ENCODE data around the gene CAMK1G. TPM values are rescaled to one million over a fixed set of nuclear protein-coding genes. Genes with fewer than 3 reads are reported as not detected.

Gene CAMK1G
- total RNA-seq, 1 donor from 2014 or later: 2.4 TPM

DNA sequence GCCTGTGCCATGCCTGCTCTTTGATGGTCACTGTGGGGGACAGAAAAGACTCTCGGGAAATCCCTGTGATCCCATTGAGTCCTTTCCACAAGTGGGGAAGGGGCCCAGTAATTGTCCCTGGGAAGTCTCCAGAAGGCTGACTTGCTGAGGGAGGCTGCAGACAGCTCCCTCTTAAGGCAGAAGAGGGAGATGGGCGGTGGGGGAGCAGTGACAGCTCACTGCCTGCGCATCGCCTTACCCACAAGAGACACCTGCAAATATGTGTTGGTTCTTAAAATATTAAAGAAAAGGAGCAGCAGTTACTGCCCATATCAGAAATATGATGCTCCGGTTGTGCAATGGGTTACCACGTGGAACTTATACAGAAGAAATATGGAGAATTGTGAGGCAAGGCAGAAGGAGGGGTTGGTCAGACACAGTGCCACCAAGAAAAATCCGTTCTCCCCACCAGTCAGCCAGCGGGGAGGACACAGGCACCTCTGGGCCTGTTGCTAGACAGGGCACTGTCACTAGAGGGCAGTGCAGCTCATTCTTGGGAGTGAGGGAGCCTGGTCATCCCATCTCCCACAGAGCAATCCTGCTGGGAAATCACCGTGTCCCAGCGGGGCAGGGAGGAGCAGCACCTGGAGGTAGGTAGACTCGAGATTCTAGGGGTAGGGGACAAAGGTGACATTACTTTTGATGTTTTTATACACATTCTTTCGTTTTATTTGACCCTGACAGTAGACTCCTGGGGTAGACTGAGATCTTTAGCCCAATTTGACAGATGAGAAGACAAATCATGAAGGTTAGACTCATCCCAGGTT, 6.9 kb upstream of the CAMK1G start:
- no peaks in the 10 kb centered on the region for H3K4me1 Mint-ChIP-seq (ENCODE audit: low read depth)
- H3K27ac Mint-ChIP-seq: no peak overlapping the region
- peak; percentile 82 for DNase-seq (ENCODE audit: low spot score, unreplicated experiment)
- peaks cover 37% of the 10 kb centered on the region for H3K27me3 Mint-ChIP-seq
- peak; percentile 96 for TF ChIP-seq CTCF (IDR thresholded peaks at IDR 0.05; ENCODE audit: unreplicated experiment)
- no peaks in the 10 kb centered on the region for H3K36me3 Mint-ChIP-seq (ENCODE audit: insufficient read depth)
- no peak overlapping the region for H3K4me3 Mint-ChIP-seq (ENCODE audit: low read depth)
- no peaks in the 10 kb centered on the region for H3K9me3 Mint-ChIP-seq (ENCODE audit: low read depth)

- TF ChIP-seq CTCF (IDR thresholded peaks at IDR 0.05; ENCODE audit: unreplicated experiment): no peak
- no peak for DNase-seq (ENCODE audit: low spot score, unreplicated experiment)
- Mint-ChIP-seq H3K9me3 (ENCODE audit: low read depth) (no peaks in the 10 kb centered on the region), H3K36me3 (ENCODE audit: insufficient read depth) (no peaks in the 10 kb centered on the region), H3K27me3 (peaks cover 34% of the 10 kb centered on the region), H3K4me3 (ENCODE audit: low read depth) (no peak overlapping the region), H3K27ac (no peak overlapping the region), H3K4me1 (ENCODE audit: low read depth) (no peaks in the 10 kb centered on the region)
Measured at GRCh38 chr1:209577346-209577745, 6.2 kb upstream of the CAMK1G start.

DNA sequence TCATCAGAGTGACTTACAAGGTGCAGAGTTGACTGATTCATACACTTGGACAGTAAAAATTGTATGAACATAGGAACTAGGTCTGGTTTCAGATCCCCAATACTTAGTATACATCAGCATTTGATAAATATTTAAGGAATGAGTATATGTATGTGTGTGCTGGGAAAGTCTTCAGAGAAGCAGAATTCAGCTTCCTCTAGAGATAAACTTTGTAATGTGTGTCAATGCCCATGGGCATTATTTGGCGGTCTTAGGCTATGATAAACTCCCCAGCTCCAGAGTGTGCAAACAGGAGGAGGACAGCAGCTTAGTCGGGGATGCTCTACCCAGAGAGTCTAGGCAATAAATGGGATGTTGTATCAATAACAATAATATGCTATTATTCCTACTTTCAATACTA, 2.9 kb upstream of the CAMK1G start:
- Mint-ChIP-seq H3K27ac (no peak overlapping the region), H3K9me3 (ENCODE audit: low read depth) (no peaks in the 10 kb centered on the region), H3K36me3 (ENCODE audit: insufficient read depth) (no peaks in the 10 kb centered on the region), H3K27me3 (peaks cover 15% of the 10 kb centered on the region), H3K4me1 (ENCODE audit: low read depth) (peaks cover under 1% of the 10 kb centered on the region), H3K4me3 (ENCODE audit: low read depth) (no peak overlapping the region)
- no peak for TF ChIP-seq CTCF (IDR thresholded peaks at IDR 0.05; ENCODE audit: unreplicated experiment)
- DNase-seq (ENCODE audit: low spot score, unreplicated experiment): no peak

- Mint-ChIP-seq H3K27me3 (no peaks in the 10 kb centered on the region), H3K4me1 (ENCODE audit: low read depth) (peaks cover 5% of the 10 kb centered on the region), H3K36me3 (ENCODE audit: insufficient read depth) (no peaks in the 10 kb centered on the region), H3K27ac (no peak overlapping the region), H3K4me3 (ENCODE audit: low read depth) (no peak overlapping the region), H3K9me3 (ENCODE audit: low read depth) (no peaks in the 10 kb centered on the region)
- no peak for TF ChIP-seq CTCF (IDR thresholded peaks at IDR 0.05; ENCODE audit: unreplicated experiment)
- no peak for DNase-seq (ENCODE audit: low spot score, unreplicated experiment)
Measured at GRCh38 chr1:209584231-209584672, 738 bp downstream of the CAMK1G start.

GRCh38 chr1:209585197-209585596, 1.7 kb downstream of the CAMK1G start:
- Mint-ChIP-seq H3K4me3 (ENCODE audit: low read depth) (no peak overlapping the region), H3K36me3 (ENCODE audit: insufficient read depth) (no peaks in the 10 kb centered on the region), H3K4me1 (ENCODE audit: low read depth) (peaks cover 5% of the 10 kb centered on the region), H3K27me3 (peaks cover 4% of the 10 kb centered on the region), H3K27ac (no peak overlapping the region), H3K9me3 (ENCODE audit: low read depth) (no peaks in the 10 kb centered on the region)
- no peak for DNase-seq (ENCODE audit: low spot score, unreplicated experiment)
- TF ChIP-seq CTCF (IDR thresholded peaks at IDR 0.05; ENCODE audit: unreplicated experiment): no peak
